IMR-90 (cell line): ENCODE measurements around the gene RIPPLY1. TPM values are rescaled to one million over a fixed set of nuclear protein-coding genes. Genes with fewer than 3 reads are reported as not detected.

Experiments used
- ATAC-seq: fragments of 200-7000 bp; cut with Tn5 transposase; 2 replicates; pipeline ENCODE4 v1.9.1; 2020; ENCODE audit warnings: low read depth, mild to moderate bottlenecking, moderate library complexity
- BruUV-seq: library from RNA; stranded (reverse); fragments of 400-500 nt; replicated peaks from 2 replicates; lab custom pipeline; 2021; lab: Mats Ljungman, UMichigan
- CTCF ChIA-PET: fragments of 300-600 bp; formaldehyde crosslinking; extraction: SDS; loops from one replicate; lab custom pipeline; 2021; ENCODE audit warnings: antibody characterized with exemption; lab: Yijun Ruan, JAX
- POLR2A ChIA-PET: fragments of 300-600 bp; sonication (Branson Sonifier 250); formaldehyde crosslinking; loops from one replicate; lab custom pipeline; 2022; ENCODE audit warnings: antibody characterized with exemption; ENCODE audit not compliant: unreplicated experiment; lab: Charles Lee
- DNase-seq: peaks from one replicate; pipeline ENCODE4 v3.0.0; 2013
- H2AFZ ChIP-seq: replicated peaks from 2 replicates; pipeline ENCODE3; 2013; ENCODE audit warnings: low read length, mild to moderate bottlenecking; ENCODE audit not compliant: poor library complexity
- H2AK5ac ChIP-seq: 2 replicates; pipeline ENCODE4 v1.6.1; 2013; ENCODE audit warnings: low read depth, low read length, inconsistent platforms
- H2AK9ac ChIP-seq: replicated peaks from 2 replicates; pipeline ENCODE3; 2013; ENCODE audit warnings: mild to moderate bottlenecking, low read depth, low read length, moderate library complexity; ENCODE audit not compliant: poor library complexity
- H2BK120ac ChIP-seq: 2 replicates; pipeline ENCODE4 v1.6.1; 2013; ENCODE audit warnings: low read depth, low read length, inconsistent platforms
- H2BK15ac ChIP-seq: 3 replicates; pipeline ENCODE4 v1.6.1; 2013; ENCODE audit warnings: low read depth, low read length, inconsistent platforms
- H2BK20ac ChIP-seq: 2 replicates; pipeline ENCODE4 v1.6.1; 2013; ENCODE audit warnings: low read depth, mild to moderate bottlenecking, inconsistent platforms, low read length, moderate library complexity
- H2BK5ac ChIP-seq: 2 replicates; pipeline ENCODE4 v1.6.1; 2013; ENCODE audit warnings: mild to moderate bottlenecking, low read depth, low read length, inconsistent platforms; ENCODE audit not compliant: poor library complexity, severe bottlenecking
- H3K14ac ChIP-seq: replicated peaks from 2 replicates; pipeline ENCODE4 v1.6.1; 2013; ENCODE audit warnings: low read depth, low read length, inconsistent platforms
- H3K18ac ChIP-seq: 2 replicates; pipeline ENCODE4 v1.6.1; 2013; ENCODE audit warnings: low read depth, low read length, control low read depth
- H3K23ac ChIP-seq: 2 replicates; pipeline ENCODE4 v1.6.1; 2013; ENCODE audit warnings: low read depth, low read length, inconsistent platforms
- H3K27ac ChIP-seq: 2 replicates; pipeline ENCODE4 v1.5.1; 2013; ENCODE audit warnings: mild to moderate bottlenecking, control low read depth, low read length; ENCODE audit not compliant: insufficient read depth
- H3K27me3 ChIP-seq: 2 replicates; pipeline ENCODE4 v1.6.1; 2013; ENCODE audit warnings: low read length; ENCODE audit not compliant: control insufficient read depth, insufficient read depth
- H3K36me3 ChIP-seq: 2 replicates; pipeline ENCODE4 v1.6.1; 2013; ENCODE audit warnings: low read length, mixed read lengths; ENCODE audit not compliant: control insufficient read depth, insufficient read depth
- H3K4ac ChIP-seq: 2 replicates; pipeline ENCODE4 v1.6.1; 2013; ENCODE audit warnings: low read depth, low read length, inconsistent platforms
- H3K4me1 ChIP-seq: 2 replicates; pipeline ENCODE4 v1.6.1; 2013; ENCODE audit warnings: low read length, mixed read lengths; ENCODE audit not compliant: control insufficient read depth, insufficient read depth
- H3K4me2 ChIP-seq: 2 replicates; pipeline ENCODE4 v1.6.1; 2013; ENCODE audit warnings: low read depth, mild to moderate bottlenecking, control low read depth, low read length, moderate library complexity
- H3K4me3 ChIP-seq: 2 replicates; pipeline ENCODE4 v1.5.1; 2013; ENCODE audit warnings: low read depth, mild to moderate bottlenecking, control low read depth, low read length, moderate library complexity; ENCODE audit not compliant: insufficient read depth
- H3K56ac ChIP-seq: 2 replicates; pipeline ENCODE4 v1.6.1; 2013; ENCODE audit warnings: low read length, inconsistent platforms; ENCODE audit not compliant: insufficient read depth; ENCODE audit errors: extremely low read depth
- H3K79me1 ChIP-seq, 2 experiments: 2 replicates each; pipeline ENCODE4 v1.6.1; 2013; ENCODE audit warnings: low read length in 2 of 2, inconsistent platforms in 1 of 2, low read depth in 1 of 2
- H3K9ac ChIP-seq: 2 replicates; pipeline ENCODE4 v1.6.1; 2013; ENCODE audit warnings: low read depth, low read length, control low read depth
- H3K9me1 ChIP-seq: 2 replicates; pipeline ENCODE4 v1.6.1; 2013; ENCODE audit warnings: low read length, inconsistent platforms; ENCODE audit not compliant: insufficient read depth
- H3K9me3 ChIP-seq: 2 replicates; pipeline ENCODE4 v1.6.1; 2013; ENCODE audit warnings: low read length; ENCODE audit not compliant: control insufficient read depth, insufficient read depth
- H4K20me1 ChIP-seq: 2 replicates; pipeline ENCODE4 v1.6.1; 2013; ENCODE audit warnings: low read length, inconsistent platforms; ENCODE audit not compliant: insufficient read depth
- H4K5ac ChIP-seq: 2 replicates; pipeline ENCODE4 v1.6.1; 2013; ENCODE audit warnings: mild to moderate bottlenecking, low read depth, low read length, control low read depth
- H4K8ac ChIP-seq, 2 experiments: 2 replicates each; pipeline ENCODE4 v1.6.1; 2013; ENCODE audit warnings: low read depth in 2 of 2, low read length in 2 of 2, control low read depth in 1 of 2, inconsistent platforms in 1 of 2
- H4K91ac ChIP-seq: 2 replicates; pipeline ENCODE4 v1.6.1; 2013; ENCODE audit warnings: low read depth, low read length, inconsistent platforms; ENCODE audit not compliant: insufficient read depth
- SMC3 ChIP-seq: fragments of 150-350 bp; IDR thresholded peaks from 2 replicates; pipeline ENCODE4 v1.6.1; 2016; ENCODE audit warnings: low read depth, mild to moderate bottlenecking, antibody characterized with exemption, low read length, moderate library complexity
- WGBS, 2 experiments: methylation state at CpG; one replicate each; pipeline versions ENCODE4 v1.1.5 to v1.1.7; 2013; ENCODE audit warnings: missing lambda C conversion rate in 2 of 2; ENCODE audit not compliant: insufficient read length in 1 of 2; ENCODE audit errors: extremely low coverage in 2 of 2; 5-methylcytosine and 5-hydroxymethylcytosine counted together
- dilution Hi-C: fragments of 300-500 bp; cut with HindIII; formaldehyde crosslinking; loops from one replicate; pipeline ENCODE4 v1.14.3; 2018; ENCODE audit warnings: low sequenced_read_pairs; ENCODE audit not compliant: unreplicated experiment
- in situ Hi-C: fragments of 300-500 bp; cut with MboI; formaldehyde crosslinking; loops from 3 replicates; pipeline ENCODE4 v1.14.3; 2019; ENCODE audit warnings: low sequenced_read_pairs, inconsistent platforms, mixed read lengths
- intact Hi-C: fragments of 100-400 bp; cut with micrococcal nuclease; formaldehyde crosslinking; loops from 2 replicates; pipeline ENCODE4 v1.10.0; 2022
- polyA plus RNA-seq, 3 experiments: library from polyadenylated mRNA; depleted of rRNA; stranded (reverse); fragments of >200 nt; gene quantifications; 2 replicates each; pipeline ENCODE4 v1.2.3, GENCODE V29; 2012; ENCODE audit warnings: low replicate concordance in 1 of 3
- total RNA-seq: library from RNA; depleted of rRNA; stranded (reverse); fragments of >200 nt; gene quantifications from 2 replicates; pipeline ENCODE4 v1.2.3, GENCODE V29; 2012

Gene RIPPLY1
- total and polyA plus RNA-seq, 2 of the 4 experiments (the other 2 are of a cell fraction) = not detected

DNA sequence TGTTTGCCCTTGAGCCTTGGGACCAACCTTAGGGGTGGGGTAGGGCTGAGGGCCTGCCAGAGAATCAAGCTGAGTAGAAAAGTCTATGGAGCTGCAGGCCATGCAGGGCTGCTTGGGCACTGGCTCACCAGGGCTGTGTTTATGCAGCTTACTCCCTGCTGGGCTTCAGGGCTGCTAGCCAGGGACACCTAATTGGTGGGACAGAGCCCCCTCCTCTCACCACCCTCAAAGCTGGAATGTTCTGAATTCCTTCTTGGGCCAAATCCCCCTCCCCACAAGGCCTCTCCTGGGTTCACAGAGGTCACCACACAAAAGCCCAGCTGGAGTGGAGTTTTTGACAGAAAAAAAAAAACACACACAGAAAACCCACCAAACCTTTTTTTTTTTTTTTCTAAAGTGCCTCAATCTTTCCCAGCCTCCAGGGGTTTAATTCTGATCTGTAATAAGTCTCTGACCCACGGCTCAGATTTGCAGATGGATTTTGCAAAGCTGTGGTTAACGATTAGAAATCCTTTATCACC is 16.9 kb upstream of the RIPPLY1 start, which contains the start of gene CLDN2:
TSS of gene CLDN2 (plus strand) at position 471 of the 521 bp plus-strand sequence. CDS start 7,827 bp downstream, outside the sequence.
- DNase-seq (no peak), ATAC-seq (no peak)
- H3K36me3 ChIP-seq = no peaks in the 10 kb centered on the region
- dilution Hi-C loops = no loop called here
- no peak within 1 kb of the TSS for H2BK20ac ChIP-seq
- no peak within 1 kb of the TSS for H2AFZ ChIP-seq
- H4K5ac ChIP-seq = no peak within 1 kb of the TSS
- no peaks in the 10 kb centered on the region for H3K79me1 ChIP-seq
- no peak within 1 kb of the TSS for H3K4ac ChIP-seq
- intact Hi-C loops = no loop called here
- no peak within 1 kb of the TSS for H3K18ac ChIP-seq
- no peak within 1 kb of the TSS for H4K8ac ChIP-seq
- no peaks in the 10 kb centered on the region for H3K4me1 ChIP-seq
- no peak for TF ChIP-seq SMC3
- H3K56ac ChIP-seq = no peak within 1 kb of the TSS
- no peak within 1 kb of the TSS for H3K4me3 ChIP-seq
- H3K9me1 ChIP-seq = no peaks in the 10 kb centered on the region
- no peaks in the 10 kb centered on the region for H4K20me1 ChIP-seq
- peaks cover 9% of the 10 kb centered on the region for H3K27me3 ChIP-seq
- no peak within 1 kb of the TSS for H3K14ac ChIP-seq
- H2AK5ac ChIP-seq = no peak within 1 kb of the TSS
- POLR2A ChIA-PET = no interaction called here
- no peak within 1 kb of the TSS for H2BK15ac ChIP-seq
- H3K4me2 ChIP-seq = no peak within 1 kb of the TSS
- H3K9ac ChIP-seq = no peak within 1 kb of the TSS
- no peaks in the 10 kb centered on the region for H3K9me3 ChIP-seq
- H3K23ac ChIP-seq = no peak within 1 kb of the TSS
- in situ Hi-C loops = no loop called here
- H3K27ac ChIP-seq = no peak within 1 kb of the TSS
- H4K91ac ChIP-seq = no peak within 1 kb of the TSS
- WGBS, 2 experiments = no CpG with 5 or more reads among the region's 2 CpGs
- no peak within 1 kb of the TSS for H2BK5ac ChIP-seq
- no TSS peak for BruUV-seq
- H2BK120ac ChIP-seq = no peak within 1 kb of the TSS
- CTCF ChIA-PET = interaction anchor here (0.6 kb wide), 1 partner anchor 810 kb away, joined by 3 read pairs; no protein-coding TSS in a partner anchor
- H2AK9ac ChIP-seq = no peak within 1 kb of the TSS
